ENCODE results near the gene ZFAND3. TPM values are rescaled to one million over a fixed set of nuclear protein-coding genes. Genes with fewer than 3 reads are reported as not detected.

Gene ZFAND3
- polyA plus RNA-seq, 1 donor from 2014 or later = 19.7 TPM

DNA sequence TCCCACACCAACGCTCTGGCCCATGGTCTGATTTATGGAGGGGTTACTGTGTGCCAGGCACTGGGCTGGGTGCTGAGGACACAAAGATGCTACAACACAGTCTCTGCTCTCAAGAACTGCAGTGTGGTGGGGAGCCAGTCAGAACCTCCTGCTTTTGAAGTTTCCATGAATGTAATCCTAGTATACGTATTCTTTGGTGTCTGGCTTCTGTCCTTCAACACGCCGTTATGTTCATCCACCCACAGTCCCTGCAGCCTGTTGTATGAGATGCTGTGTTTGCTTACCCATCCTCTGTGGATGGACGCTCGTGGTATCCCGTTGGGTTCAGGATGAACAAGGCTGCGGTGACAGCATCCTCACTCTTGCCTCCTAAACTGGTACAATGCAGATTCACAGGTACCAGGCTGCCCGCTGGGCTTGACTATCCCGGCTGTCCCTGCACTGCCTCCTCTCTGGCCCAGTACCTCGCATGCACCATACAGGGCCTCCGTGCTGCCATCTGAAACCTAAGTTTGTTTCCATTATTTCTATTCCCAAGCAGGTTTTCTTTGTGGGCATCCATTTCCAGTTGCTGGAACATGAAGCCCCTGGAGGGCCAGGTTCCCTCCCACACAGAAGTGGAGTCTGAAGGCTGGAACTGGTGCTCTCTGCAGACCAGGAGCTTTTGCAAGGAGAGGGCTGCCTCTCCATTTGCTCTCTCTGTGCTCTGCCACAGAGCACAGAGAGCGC is 364.5 kb downstream of the ZFAND3 start:
- no peak overlapping the region for H3K27ac ChIP-seq (ENCODE audit: low read length)
- no peaks in the 10 kb centered on the region for H3K9me3 ChIP-seq (ENCODE audit: low read length)
- no peak overlapping the region for H2AFZ ChIP-seq (ENCODE audit: low read depth, low read length)
- peaks cover 3% of the 10 kb centered on the region for H3F3A ChIP-seq (ENCODE audit: insufficient read depth, low read length, poor library complexity, severe bottlenecking)
- H3K36me3 ChIP-seq (ENCODE audit: insufficient read depth, low read length) = no peaks in the 10 kb centered on the region
- H3K9ac ChIP-seq (ENCODE audit: low read length) = no peak overlapping the region
- H3K4me3 ChIP-seq (ENCODE audit: low read length) = no peak overlapping the region
- H3K79me2 ChIP-seq (replicated peaks; ENCODE audit: insufficient read depth, low read length) = no peaks in the 10 kb centered on the region
- no peaks in the 10 kb centered on the region for H3K9me2 ChIP-seq (ENCODE audit: insufficient read depth, low read length)
- H3K27me3 ChIP-seq (ENCODE audit: insufficient read depth, low read depth, low read length) = no peaks in the 10 kb centered on the region
- H4K20me1 ChIP-seq (ENCODE audit: insufficient read depth) = no peaks in the 10 kb centered on the region
- H3K4me2 ChIP-seq (ENCODE audit: low read length) = no peak overlapping the region
- TF ChIP-seq TAF1 (IDR thresholded peaks at IDR 0.05; ENCODE audit: low read depth) (no peak), CTCF (IDR thresholded peaks at IDR 0.05; ENCODE audit: poor library complexity, severe bottlenecking) (no peak), RAD21 (conservative IDR thresholded peaks at IDR 0.05) (no peak), SMC3 (conservative IDR thresholded peaks at IDR 0.05; ENCODE audit: poor library complexity) (no peak), POLR2AphosphoS5 (IDR thresholded peaks at IDR 0.05) (no peak), EP300 (conservative IDR thresholded peaks at IDR 0.05; ENCODE audit: poor library complexity, severe bottlenecking) (no peak), EZH2 (IDR thresholded peaks at IDR 0.05; ENCODE audit: borderline replicate concordance, insufficient read depth, low read length, poor library complexity, severe bottlenecking) (no peak), MXI1 (conservative IDR thresholded peaks at IDR 0.05; ENCODE audit: poor library complexity, severe bottlenecking) (no peak)
- TF ChIP-seq, protein P1, sequence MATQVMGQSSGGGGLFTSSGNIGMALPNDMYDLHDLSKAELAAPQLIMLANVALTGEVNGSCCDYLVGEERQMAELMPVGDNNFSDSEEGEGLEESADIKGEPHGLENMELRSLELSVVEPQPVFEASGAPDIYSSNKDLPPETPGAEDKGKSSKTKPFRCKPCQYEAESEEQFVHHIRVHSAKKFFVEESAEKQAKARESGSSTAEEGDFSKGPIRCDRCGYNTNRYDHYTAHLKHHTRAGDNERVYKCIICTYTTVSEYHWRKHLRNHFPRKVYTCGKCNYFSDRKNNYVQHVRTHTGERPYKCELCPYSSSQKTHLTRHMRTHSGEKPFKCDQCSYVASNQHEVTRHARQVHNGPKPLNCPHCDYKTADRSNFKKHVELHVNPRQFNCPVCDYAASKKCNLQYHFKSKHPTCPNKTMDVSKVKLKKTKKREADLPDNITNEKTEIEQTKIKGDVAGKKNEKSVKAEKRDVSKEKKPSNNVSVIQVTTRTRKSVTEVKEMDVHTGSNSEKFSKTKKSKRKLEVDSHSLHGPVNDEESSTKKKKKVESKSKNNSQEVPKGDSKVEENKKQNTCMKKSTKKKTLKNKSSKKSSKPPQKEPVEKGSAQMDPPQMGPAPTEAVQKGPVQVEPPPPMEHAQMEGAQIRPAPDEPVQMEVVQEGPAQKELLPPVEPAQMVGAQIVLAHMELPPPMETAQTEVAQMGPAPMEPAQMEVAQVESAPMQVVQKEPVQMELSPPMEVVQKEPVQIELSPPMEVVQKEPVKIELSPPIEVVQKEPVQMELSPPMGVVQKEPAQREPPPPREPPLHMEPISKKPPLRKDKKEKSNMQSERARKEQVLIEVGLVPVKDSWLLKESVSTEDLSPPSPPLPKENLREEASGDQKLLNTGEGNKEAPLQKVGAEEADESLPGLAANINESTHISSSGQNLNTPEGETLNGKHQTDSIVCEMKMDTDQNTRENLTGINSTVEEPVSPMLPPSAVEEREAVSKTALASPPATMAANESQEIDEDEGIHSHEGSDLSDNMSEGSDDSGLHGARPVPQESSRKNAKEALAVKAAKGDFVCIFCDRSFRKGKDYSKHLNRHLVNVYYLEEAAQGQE (IDR thresholded peaks at IDR 0.05; ENCODE audit: borderline replicate concordance) = no peak

DNA sequence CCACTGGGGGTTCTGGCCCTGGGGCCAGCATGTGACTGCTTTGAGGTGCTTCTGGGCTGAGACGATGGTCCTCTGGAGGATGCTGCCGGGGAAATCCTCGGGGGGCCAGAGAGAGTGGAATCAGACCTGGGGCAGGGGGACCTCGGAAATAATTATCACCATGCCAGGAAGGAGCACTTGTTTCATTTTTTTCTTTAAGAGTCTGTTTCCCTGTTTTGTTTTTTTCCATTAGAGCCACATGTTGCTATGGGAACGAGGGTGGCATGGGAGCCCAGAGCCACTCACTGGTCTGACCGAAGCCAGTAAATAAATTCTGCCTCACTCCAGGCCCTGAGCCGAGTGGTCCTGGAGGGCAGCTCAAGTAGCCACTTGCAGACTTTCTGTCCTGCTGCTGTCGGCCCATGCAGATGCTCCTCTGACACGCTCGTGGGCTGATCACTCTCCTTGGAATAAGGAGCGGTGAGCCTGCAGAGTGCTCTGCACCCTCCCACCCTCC is 365.1 kb downstream of the ZFAND3 start:
- Histone ChIP-seq H3K27me3 (ENCODE audit: insufficient read depth, low read depth, low read length) (no peaks in the 10 kb centered on the region), H3K4me3 (ENCODE audit: low read length) (no peak overlapping the region), H3K9me2 (ENCODE audit: insufficient read depth, low read length) (no peaks in the 10 kb centered on the region), H3K9me3 (ENCODE audit: low read length) (no peaks in the 10 kb centered on the region), H3K27ac (ENCODE audit: low read length) (no peak overlapping the region), H3F3A (ENCODE audit: insufficient read depth, low read length, poor library complexity, severe bottlenecking) (peaks cover 3% of the 10 kb centered on the region), H3K4me2 (ENCODE audit: low read length) (no peak overlapping the region), H3K79me2 (replicated peaks; ENCODE audit: insufficient read depth, low read length) (no peaks in the 10 kb centered on the region), H3K9ac (ENCODE audit: low read length) (no peak overlapping the region), H4K20me1 (ENCODE audit: insufficient read depth) (no peaks in the 10 kb centered on the region), H3K36me3 (ENCODE audit: insufficient read depth, low read length) (no peaks in the 10 kb centered on the region), H2AFZ (ENCODE audit: low read depth, low read length) (no peak overlapping the region)
- TF ChIP-seq, protein P1 (IDR thresholded peaks at IDR 0.05; ENCODE audit: borderline replicate concordance) = no peak
- TF ChIP-seq CTCF (IDR thresholded peaks at IDR 0.05; ENCODE audit: poor library complexity, severe bottlenecking) (no peak), EP300 (conservative IDR thresholded peaks at IDR 0.05; ENCODE audit: poor library complexity, severe bottlenecking) (no peak), MXI1 (conservative IDR thresholded peaks at IDR 0.05; ENCODE audit: poor library complexity, severe bottlenecking) (no peak), EZH2 (IDR thresholded peaks at IDR 0.05; ENCODE audit: borderline replicate concordance, insufficient read depth, low read length, poor library complexity, severe bottlenecking) (no peak), RAD21 (conservative IDR thresholded peaks at IDR 0.05) (no peak), SMC3 (conservative IDR thresholded peaks at IDR 0.05; ENCODE audit: poor library complexity) (no peak), TAF1 (IDR thresholded peaks at IDR 0.05; ENCODE audit: low read depth) (no peak), POLR2AphosphoS5 (IDR thresholded peaks at IDR 0.05) (no peak)

Data from neural cell (in vitro differentiated cells).